K562 (cell line): ENCODE data around the gene SLFNL1. TPM values are rescaled to one million over a fixed set of nuclear protein-coding genes. Genes with fewer than 3 reads are reported as not detected.
A peak's percentile ranks its signal among the peaks of the same experiment; 100 is the strongest.

ENCODE experiments used
- ARID1B ChIP-seq: fragments of 450-650 bp; IDR thresholded peaks from 2 replicates; pipeline ENCODE4 v1.6.1; 2016; ENCODE audit warnings: antibody characterized with exemption, mild to moderate bottlenecking, inconsistent platforms
- ATF4 ChIP-seq: fragments of 450-650 bp; formaldehyde crosslinking; IDR thresholded peaks from 2 replicates; pipeline ENCODE4 v1.4.0; 2022; ENCODE audit warnings: mild to moderate bottlenecking, moderate library complexity
- CHD1 ChIP-seq: fragments of 200-600 bp; sonication (generic); IDR thresholded peaks from one replicate; pipeline ENCODE4 v1.6.1; 2012; ENCODE audit warnings: mild to moderate bottlenecking, moderate library complexity, low read length, inconsistent platforms
- COPS2 ChIP-seq: fragments of 450-650 bp; conservative IDR thresholded peaks from 2 replicates; pipeline ENCODE4 v1.6.1; 2016; ENCODE audit warnings: mild to moderate bottlenecking, moderate library complexity
- CUX1 ChIP-seq: fragments of 200-800 bp; sonication (Bioruptor generic); IDR thresholded peaks from 2 replicates; pipeline ENCODE4 v1.6.1; 2016; ENCODE audit warnings: missing genetic modification characterization, missing compliant biosample characterization
- DPF2 ChIP-seq: fragments of 450-650 bp; IDR thresholded peaks from 2 replicates; pipeline ENCODE4 v1.6.1; 2016
- ETS2 ChIP-seq: IDR thresholded peaks from 2 replicates; pipeline ENCODE4 v1.6.1; 2016; ENCODE audit warnings: borderline replicate concordance, missing genetic modification characterization, mild to moderate bottlenecking, moderate library complexity, missing compliant biosample characterization; ENCODE audit not compliant: poor library complexity, severe bottlenecking
- FOXK1 ChIP-seq: sonication (generic); formaldehyde crosslinking; IDR thresholded peaks from 2 replicates; pipeline ENCODE4 v1.8.0; 2022; ENCODE audit warnings: missing genetic modification reagents, mild to moderate bottlenecking, borderline replicate concordance
- HMGN3 ChIP-seq: IDR thresholded peaks from 2 replicates; pipeline ENCODE4 v1.6.1; 2011; ENCODE audit warnings: borderline replicate concordance, low read depth, mild to moderate bottlenecking, mixed read lengths, low read length; ENCODE audit not compliant: insufficient read length; ENCODE audit errors: extremely low read depth
- HNRNPLL ChIP-seq: fragments of 200-400 bp; formaldehyde crosslinking; IDR thresholded peaks from 2 replicates; pipeline ENCODE4 v1.6.1; 2017; ENCODE audit warnings: low read length, low read depth, mild to moderate bottlenecking; ENCODE audit not compliant: poor library complexity, severe bottlenecking
- ILF3 ChIP-seq: fragments of 450-650 bp; IDR thresholded peaks from 2 replicates; pipeline ENCODE4 v1.6.1; 2018; ENCODE audit warnings: antibody characterized with exemption, mild to moderate bottlenecking, moderate library complexity, borderline replicate concordance
- MTA3 ChIP-seq: fragments of 450-650 bp; formaldehyde crosslinking; IDR thresholded peaks from 2 replicates; pipeline ENCODE4 v1.6.1; 2017; ENCODE audit warnings: mild to moderate bottlenecking, borderline replicate concordance
- NONO ChIP-seq, 2 experiments: fragments of 200-400 bp in 1 of 2; fragments of 450-650 bp in 1 of 2; formaldehyde crosslinking in 1 of 2; IDR thresholded peaks; 2 replicates each; pipeline ENCODE4 v1.6.1; 2017; ENCODE audit warnings: low read depth in 2 of 2, mild to moderate bottlenecking in 2 of 2, moderate library complexity in 2 of 2, low read length in 1 of 2
- NR2C1 ChIP-seq, 2 experiments: fragments of 450-650 bp; IDR thresholded peaks; 2 replicates each; pipeline ENCODE4 v1.6.1; 2017; ENCODE audit warnings: mild to moderate bottlenecking in 2 of 2, antibody characterized with exemption in 1 of 2, inconsistent platforms in 1 of 2, missing compliant biosample characterization in 1 of 2, missing genetic modification characterization in 1 of 2
- SMARCA4 ChIP-seq: fragments of 450-650 bp; IDR thresholded peaks from 2 replicates; pipeline ENCODE4 v1.6.1; 2016
- TGIF2 ChIP-seq: sonication (generic); formaldehyde crosslinking; IDR thresholded peaks from 2 replicates; pipeline ENCODE4 v1.8.1; 2022; ENCODE audit warnings: mild to moderate bottlenecking, missing genetic modification reagents, moderate library complexity
- VEZF1 ChIP-seq: fragments of 200-800 bp; sonication (Bioruptor generic); IDR thresholded peaks from 2 replicates; pipeline ENCODE4 v1.6.1; 2017; ENCODE audit warnings: missing genetic modification characterization, missing compliant biosample characterization
- ZBED1 ChIP-seq: IDR thresholded peaks from 2 replicates; pipeline ENCODE4 v1.6.1; 2014
- ZNF184 ChIP-seq: sonication (generic); formaldehyde crosslinking; IDR thresholded peaks from 2 replicates; pipeline ENCODE4 v1.5.0; 2020; ENCODE audit warnings: missing genetic modification reagents
- ZNF668 ChIP-seq: fragments of 250-450 bp; sonication (Bioruptor Pico); IDR thresholded peaks from 2 replicates; pipeline ENCODE4 v1.8.0; 2022; ENCODE audit warnings: mild to moderate bottlenecking, inconsistent platforms
- ZNF75A ChIP-seq: fragments of 450-650 bp; formaldehyde crosslinking; IDR thresholded peaks from 2 replicates; pipeline ENCODE4 v1.4.0; 2020; ENCODE audit warnings: mild to moderate bottlenecking
- polyA plus RNA-seq, 8 experiments: library from polyadenylated mRNA; depleted of rRNA in 4 of 8; stranded (reverse) in 5 of 8; unstranded in 3 of 8; fragments of >200 nt; fragmentation: Nextera tagmentation in 2 of 8; fragmentation: Illumina TruSeq in 1 of 8; extraction: Ambion mirVana in 2 of 8; extraction: Trizol in 1 of 8; gene quantifications; 2 replicates each; pipeline versions ENCODE4 v1.2.1 to v1.2.3, GENCODE V29; 2011 to 2014; ENCODE audit warnings: inconsistent platforms in 1 of 8, missing spikeins in 1 of 8
- total RNA-seq, 7 experiments: library from RNA; depleted of rRNA in 6 of 7; stranded (reverse); fragments of >200 nt in 6 of 7; fragmentation: Illumina TruSeq in 2 of 7; extraction: Trizol in 2 of 7; gene quantifications; 2 replicates each; pipeline versions ENCODE4 v1.2.1 to v1.2.3, GENCODE V29; 2011 to 2021; ENCODE audit warnings: low replicate concordance in 1 of 7

Gene SLFNL1
- total and polyA plus RNA-seq, 9 of the 15 experiments (the other 6 are each of a cell fraction or from before 2014, with no cell fraction given): 0.05 to 0.14 (median 0.06) TPM; not detected in 5

GRCh38 chr1:40981691-40982448, 39.7 kb downstream of the SLFNL1 start (continued):
- TF ChIP-seq ZNF184 (CRISPR knock-in tag): no peak
- TF ChIP-seq ILF3: no peak
- TF ChIP-seq HNRNPLL: no peak
- no peak for TF ChIP-seq COPS2
- TF ChIP-seq VEZF1: 0 out of 2 replicates have a peak, but pooled peaks have one; percentile 15
- TF ChIP-seq ZNF75A (CRISPR knock-in tag): no peak
- TF ChIP-seq ARID1B: peak; percentile 34; the same call in 1 of the 2 replicates
- TF ChIP-seq ETS2 (tag): no peak
- TF ChIP-seq ATF4 (CRISPR knock-in tag): no peak
- 0 out of 2 replicates have a peak, but pooled peaks have one; percentile 18 for TF ChIP-seq MTA3
- no peak for TF ChIP-seq NR2C1 (IDR thresholded peaks at IDR 0.05)
- TF ChIP-seq NR2C1 (tag; IDR thresholded peaks at IDR 0.05): no peak
- TF ChIP-seq DPF2: peak; percentile 57
- no peak for TF ChIP-seq NONO (IDR thresholded peaks at IDR 0.05; ENCODE audit: low read depth in 2 of 2, low read length in 1 of 2)
- TF ChIP-seq SMARCA4: 0 out of 2 replicates have a peak, but pooled peaks have one; percentile 34
- TF ChIP-seq ZNF668: no peak
- no peak for TF ChIP-seq CHD1
- no peak for TF ChIP-seq ZBED1
- TF ChIP-seq HMGN3: no peak
- no peak for TF ChIP-seq CUX1 (CRISPR knock-in tag)
- TF ChIP-seq TGIF2: no peak
- TF ChIP-seq FOXK1 (CRISPR knock-in tag): no peak
